Activated CD8-positive, alpha-beta T cell treated with anti-CD3 and anti-CD28 coated beads for 36 hours (primary cell): Measurements from ENCODE around the gene UGCG. TPM values are rescaled to one million over a fixed set of nuclear protein-coding genes. Genes with fewer than 3 reads are reported as not detected.

Experiments used
- ATAC-seq: fragments of 200-7000 bp; cut with Tn5 transposase; one replicate; pipeline ENCODE4 v1.10.0; 2021; ENCODE audit warnings: mild to moderate bottlenecking, moderate library complexity
- CTCF ChIA-PET: fragments of 350-600 bp; sonication (Branson Sonifier 250); formaldehyde crosslinking; loops from one replicate; lab custom pipeline; 2021; ENCODE audit warnings: antibody characterized with exemption; lab: Charles Lee
- POLR2A ChIA-PET: fragments of 350-600 bp; sonication (Branson Sonifier 250); formaldehyde crosslinking; loops from one replicate; lab custom pipeline; 2021; ENCODE audit warnings: antibody characterized with exemption; lab: Charles Lee
- DNase-seq: peaks from one replicate; pipeline ENCODE4 v3.0.0-alpha.2; 2020
- H3K27ac Mint-ChIP-seq: one replicate; pipeline ENCODE4 v1.8.0; 2021; ENCODE audit warnings: mild to moderate bottlenecking, mixed read lengths
- H3K27me3 Mint-ChIP-seq: one replicate; pipeline ENCODE4 v1.8.0; 2021; ENCODE audit warnings: mixed read lengths
- H3K36me3 Mint-ChIP-seq: one replicate; pipeline ENCODE4 v1.8.0; 2021; ENCODE audit warnings: low read depth, mixed read lengths
- H3K4me1 Mint-ChIP-seq: one replicate; pipeline ENCODE4 v1.8.0; 2021; ENCODE audit warnings: low read depth, mixed read lengths
- H3K4me3 Mint-ChIP-seq: one replicate; pipeline ENCODE4 v1.8.0; 2021; ENCODE audit warnings: mild to moderate bottlenecking, moderate library complexity, mixed read lengths
- H3K9me3 Mint-ChIP-seq: one replicate; pipeline ENCODE4 v1.8.0; 2021; ENCODE audit warnings: mixed read lengths
- CTCF ChIP-seq: fragments of 200-600 bp; IDR thresholded peaks from one replicate; pipeline ENCODE4 v1.8.0; 2022; ENCODE audit warnings: antibody characterized with exemption, mild to moderate bottlenecking
- intact Hi-C: fragments of 100-400 bp; cut with micrococcal nuclease; formaldehyde crosslinking; loops from one replicate; pipeline ENCODE4 v1.10.0; 2022
- total RNA-seq, 2 experiments: library from RNA; stranded (reverse); gene quantifications; one replicate each; pipeline ENCODE4 v1.2.3, GENCODE V29; 2021

UGCG gene
- total RNA-seq, 2 experiments from 2014 or later = 13.5 to 14.3 TPM

- ATAC-seq (no peak), DNase-seq (no peak)
- no peak overlapping the region for H3K27ac Mint-ChIP-seq
- H3K36me3 Mint-ChIP-seq = peaks cover 17% of the 10 kb centered on the region
- ChIA-PET CTCF (interaction anchor here (1.0 kb wide), 1 partner anchor 163 kb away, joined by 3 read pairs; no protein-coding TSS in a partner anchor), POLR2A (no interaction called here)
- no peak for TF ChIP-seq CTCF
- no peaks in the 10 kb centered on the region for H3K27me3 Mint-ChIP-seq
- intact Hi-C loops = no loop called here
- no peak overlapping the region for H3K4me3 Mint-ChIP-seq
- H3K4me1 Mint-ChIP-seq = peaks cover 57% of the 10 kb centered on the region
- no peaks in the 10 kb centered on the region for H3K9me3 Mint-ChIP-seq
Observed at GRCh38 chr9:111904891-111905291, 8.3 kb downstream of the UGCG start.

DNA sequence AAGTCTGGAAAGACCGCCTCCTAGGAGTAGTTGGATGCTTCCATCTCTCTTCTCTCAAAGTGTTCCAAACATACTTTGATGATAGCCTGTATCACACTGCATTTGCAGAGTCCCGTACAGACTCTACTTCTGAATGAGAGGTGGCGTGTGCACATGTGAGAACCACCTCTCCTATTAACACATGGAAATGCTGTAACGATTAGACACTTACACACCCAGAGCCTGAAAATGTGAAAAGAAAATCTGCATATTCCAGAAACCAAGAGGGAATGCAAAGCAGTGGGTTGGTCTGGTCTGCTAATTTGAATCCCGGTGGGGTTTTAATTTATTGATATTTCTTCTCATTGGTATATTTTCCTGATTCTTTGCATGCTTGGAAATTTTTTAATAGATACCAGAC lies 10.5 kb downstream of the UGCG start:
- Mint-ChIP-seq H3K36me3 (peaks cover 15% of the 10 kb centered on the region), H3K27ac (no peak overlapping the region), H3K4me1 (peaks cover 70% of the 10 kb centered on the region), H3K9me3 (no peaks in the 10 kb centered on the region), H3K27me3 (no peaks in the 10 kb centered on the region), H3K4me3 (no peak overlapping the region)
- POLR2A ChIA-PET = no interaction called here
- no peak for ATAC-seq
- no peak for DNase-seq
- CTCF ChIA-PET = interaction anchor here (0.6 kb wide), 1 partner anchor 11 kb away, joined by 3 read pairs; no protein-coding TSS in a partner anchor
- TF ChIP-seq CTCF = no peak
- intact Hi-C loops = no loop called here

- intact Hi-C loops = no loop called here
- Mint-ChIP-seq H3K36me3 (peaks cover 24% of the 10 kb centered on the region), H3K9me3 (no peaks in the 10 kb centered on the region), H3K4me1 (peaks cover 80% of the 10 kb centered on the region), H3K27me3 (no peaks in the 10 kb centered on the region), H3K27ac (peak overlapping the region; percentile 1), H3K4me3 (no peak overlapping the region)
- CTCF ChIA-PET = interaction anchor here (0.6 to 1.6 kb wide), 4 partner anchors 10 to 149 kb away, joined by 3 to 5 read pairs (median 3); no protein-coding TSS in a partner anchor
- DNase-seq = no peak
- no peak for ATAC-seq
- POLR2A ChIA-PET = interaction anchor here (0.8 to 1.4 kb wide), 3 partner anchors 12 to 29 kb away, joined by 3 to 5 read pairs (median 4); partner anchors contain the start of gene UGCG
- no peak for TF ChIP-seq CTCF
Observed at GRCh38 chr9:111909444-111909843, 12.8 kb downstream of the UGCG start.

- H3K27me3 Mint-ChIP-seq = no peaks in the 10 kb centered on the region
- DNase-seq = peak; percentile 41
- H3K27ac Mint-ChIP-seq = peak overlapping the region; percentile 7
- ATAC-seq = peak; percentile 25
- no peak for TF ChIP-seq CTCF
- no peaks in the 10 kb centered on the region for H3K9me3 Mint-ChIP-seq
- peak overlapping the region; percentile 6 for H3K4me3 Mint-ChIP-seq
- H3K4me1 Mint-ChIP-seq = peaks cover 86% of the 10 kb centered on the region
- peaks cover 23% of the 10 kb centered on the region for H3K36me3 Mint-ChIP-seq
- intact Hi-C loops = loop anchor here (1.0 to 10.0 kb wide), 3 partner anchors 76 to 146 kb away; no protein-coding TSS in a partner anchor
- POLR2A ChIA-PET = no interaction called here
- CTCF ChIA-PET = interaction anchor here (1.6 kb wide), 1 partner anchor 13 kb away, joined by 5 read pairs; no protein-coding TSS in a partner anchor
Observed at GRCh38 chr9:111910428-111910827, 13.8 kb downstream of the UGCG start.

GRCh38 chr9:111913159-111913558 lies 16.5 kb downstream of the UGCG start:
- ATAC-seq (no peak), DNase-seq (no peak)
- no peak for TF ChIP-seq CTCF
- Mint-ChIP-seq H3K9me3 (no peaks in the 10 kb centered on the region), H3K4me1 (peaks cover 84% of the 10 kb centered on the region), H3K36me3 (peaks cover 33% of the 10 kb centered on the region), H3K27me3 (no peaks in the 10 kb centered on the region), H3K27ac (no peak overlapping the region), H3K4me3 (no peak overlapping the region)
- POLR2A ChIA-PET = no interaction called here
- intact Hi-C loops = loop anchor here (5.0 to 10.0 kb wide), 2 partner anchors 124 to 148 kb away; no protein-coding TSS in a partner anchor
- CTCF ChIA-PET = no interaction called here
